Peyer's patch (tissue), 4 donors: ENCODE data around the gene VEGFD.

Experiments used
- POLR2A ChIP-seq, 2 donors: fragments of 450-650 bp; IDR thresholded peaks; one replicate each; pipeline ENCODE4 v1.5.1; 2017; ENCODE audit warnings: antibody characterized with exemption in 2 of 2, mild to moderate bottlenecking in 2 of 2, moderate library complexity in 2 of 2
- TF ChIP-seq, protein P1 (sequence below), 6 experiments: fragments of 450-650 bp in 4 of 6; fragments of 200-600 bp in 2 of 6; sonication (generic) in 1 of 6; IDR thresholded peaks; one replicate each; pipeline ENCODE4 v1.5.1; 2017 to 2019; ENCODE audit warnings: antibody characterized with exemption in 6 of 6, mild to moderate bottlenecking in 3 of 6, moderate library complexity in 1 of 6

DNA sequence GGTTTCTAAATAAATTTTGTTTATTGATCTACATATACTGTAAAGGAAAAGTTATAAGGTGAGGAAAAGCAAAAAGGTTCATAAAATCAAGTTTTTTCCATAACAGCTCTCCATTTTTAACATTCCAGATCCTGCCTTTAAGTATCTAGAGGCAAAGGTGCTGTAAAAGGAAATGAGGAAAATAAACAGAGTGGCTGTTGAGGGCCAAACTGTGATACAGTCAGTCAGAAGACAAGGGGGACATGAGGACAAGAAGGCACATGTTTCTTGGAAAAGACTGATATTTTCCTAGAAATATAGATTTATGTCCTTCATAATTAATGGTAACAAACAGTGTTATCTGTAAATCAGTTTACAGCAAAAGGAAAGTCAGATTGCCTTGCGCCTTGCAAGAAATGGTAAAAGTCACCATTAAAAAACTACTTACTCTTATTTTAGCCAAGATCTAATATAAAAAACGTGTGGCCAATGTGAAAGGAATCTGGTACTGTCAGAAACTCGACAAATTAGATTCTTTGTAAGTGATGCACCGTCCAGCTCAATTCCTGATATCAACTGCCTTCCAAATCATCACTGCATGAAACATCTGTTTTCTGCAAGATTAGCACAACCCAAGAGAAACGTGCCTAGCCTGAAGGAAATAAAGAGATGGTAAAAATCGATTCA, 34.0 kb upstream of the VEGFD start:
- TF ChIP-seq, protein P1, sequence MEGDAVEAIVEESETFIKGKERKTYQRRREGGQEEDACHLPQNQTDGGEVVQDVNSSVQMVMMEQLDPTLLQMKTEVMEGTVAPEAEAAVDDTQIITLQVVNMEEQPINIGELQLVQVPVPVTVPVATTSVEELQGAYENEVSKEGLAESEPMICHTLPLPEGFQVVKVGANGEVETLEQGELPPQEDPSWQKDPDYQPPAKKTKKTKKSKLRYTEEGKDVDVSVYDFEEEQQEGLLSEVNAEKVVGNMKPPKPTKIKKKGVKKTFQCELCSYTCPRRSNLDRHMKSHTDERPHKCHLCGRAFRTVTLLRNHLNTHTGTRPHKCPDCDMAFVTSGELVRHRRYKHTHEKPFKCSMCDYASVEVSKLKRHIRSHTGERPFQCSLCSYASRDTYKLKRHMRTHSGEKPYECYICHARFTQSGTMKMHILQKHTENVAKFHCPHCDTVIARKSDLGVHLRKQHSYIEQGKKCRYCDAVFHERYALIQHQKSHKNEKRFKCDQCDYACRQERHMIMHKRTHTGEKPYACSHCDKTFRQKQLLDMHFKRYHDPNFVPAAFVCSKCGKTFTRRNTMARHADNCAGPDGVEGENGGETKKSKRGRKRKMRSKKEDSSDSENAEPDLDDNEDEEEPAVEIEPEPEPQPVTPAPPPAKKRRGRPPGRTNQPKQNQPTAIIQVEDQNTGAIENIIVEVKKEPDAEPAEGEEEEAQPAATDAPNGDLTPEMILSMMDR (IDR thresholded peaks at IDR 0.05), result no peak
- TF ChIP-seq POLR2A (IDR thresholded peaks at IDR 0.05), result no peak
